HFF-Myc (cell line): Measurements from ENCODE around the gene IL1RAP.

Experiments
- DNase-seq: peaks from one replicate; pipeline ENCODE4 v3.0.0-alpha.2; 2011; ENCODE audit warnings: low read depth; ENCODE audit errors: extremely low read depth
- H3K4me3 ChIP-seq: replicated peaks from 2 replicates; pipeline ENCODE4 v1.5.1; 2011; ENCODE audit warnings: low read depth, mild to moderate bottlenecking, control low read depth, low read length
- TF ChIP-seq, protein P1 (sequence below): IDR thresholded peaks from 2 replicates; pipeline ENCODE4 v1.5.1; 2012; ENCODE audit warnings: mild to moderate bottlenecking, low read depth, low read length, control low read depth; ENCODE audit errors: missing control alignments

Gene IL1RAP

GRCh38 chr3:190619761-190620160 lies 105.9 kb downstream of the IL1RAP start:
- no peak for DNase-seq
- TF ChIP-seq, protein P1, sequence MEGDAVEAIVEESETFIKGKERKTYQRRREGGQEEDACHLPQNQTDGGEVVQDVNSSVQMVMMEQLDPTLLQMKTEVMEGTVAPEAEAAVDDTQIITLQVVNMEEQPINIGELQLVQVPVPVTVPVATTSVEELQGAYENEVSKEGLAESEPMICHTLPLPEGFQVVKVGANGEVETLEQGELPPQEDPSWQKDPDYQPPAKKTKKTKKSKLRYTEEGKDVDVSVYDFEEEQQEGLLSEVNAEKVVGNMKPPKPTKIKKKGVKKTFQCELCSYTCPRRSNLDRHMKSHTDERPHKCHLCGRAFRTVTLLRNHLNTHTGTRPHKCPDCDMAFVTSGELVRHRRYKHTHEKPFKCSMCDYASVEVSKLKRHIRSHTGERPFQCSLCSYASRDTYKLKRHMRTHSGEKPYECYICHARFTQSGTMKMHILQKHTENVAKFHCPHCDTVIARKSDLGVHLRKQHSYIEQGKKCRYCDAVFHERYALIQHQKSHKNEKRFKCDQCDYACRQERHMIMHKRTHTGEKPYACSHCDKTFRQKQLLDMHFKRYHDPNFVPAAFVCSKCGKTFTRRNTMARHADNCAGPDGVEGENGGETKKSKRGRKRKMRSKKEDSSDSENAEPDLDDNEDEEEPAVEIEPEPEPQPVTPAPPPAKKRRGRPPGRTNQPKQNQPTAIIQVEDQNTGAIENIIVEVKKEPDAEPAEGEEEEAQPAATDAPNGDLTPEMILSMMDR, result no peak

GRCh38 chr3:190620886-190621608 lies 107.2 kb downstream of the IL1RAP start:
- H3K4me3 ChIP-seq, result no peak overlapping the region
- DNase-seq, result no peak
- TF ChIP-seq, protein P1, result no peak

More at GRCh38 chr3:190619761-190620160, 105.9 kb downstream of the IL1RAP start:
- H3K4me3 ChIP-seq, result no peak overlapping the region

DNA sequence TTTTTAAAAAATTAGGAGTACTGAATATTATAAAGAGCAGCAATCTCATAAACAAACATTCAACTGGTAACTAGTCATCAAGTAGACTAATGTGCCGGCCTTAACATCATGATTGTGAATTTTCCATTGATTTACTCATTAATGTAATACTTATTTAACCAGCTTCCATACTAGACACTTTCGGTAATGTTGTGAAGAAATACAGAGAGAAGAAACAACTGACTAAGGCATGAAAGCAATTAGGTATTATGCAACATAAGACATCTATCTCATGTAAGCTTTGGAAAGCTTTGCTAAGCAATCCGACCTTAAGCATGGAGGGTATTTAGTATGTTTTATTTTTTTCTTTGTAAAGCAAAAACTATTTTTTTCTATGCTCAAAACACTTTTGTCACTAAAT lies 108.0 kb downstream of the IL1RAP start:
- no peak overlapping the region for H3K4me3 ChIP-seq
- TF ChIP-seq, protein P1, result no peak
- no peak for DNase-seq

DNA sequence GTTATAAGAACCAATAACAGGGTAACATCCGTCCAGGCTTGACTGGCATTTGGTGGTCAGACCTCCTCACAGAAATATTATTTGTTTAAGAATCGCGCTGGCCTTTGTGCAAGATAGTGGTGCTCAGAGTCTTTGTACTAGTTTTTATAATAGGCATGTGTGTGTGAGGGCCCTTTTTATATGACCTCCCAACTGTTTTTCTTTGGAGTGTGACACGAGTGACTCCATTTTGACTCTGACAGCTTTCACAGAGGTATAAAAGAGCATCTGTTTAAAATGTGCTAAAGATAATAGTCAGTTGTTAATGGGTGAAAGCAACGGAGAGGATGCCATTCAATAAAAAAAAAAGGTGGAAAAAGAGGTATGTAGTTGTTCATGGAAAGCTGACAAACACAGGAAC lies 110.4 kb downstream of the IL1RAP start:
- TF ChIP-seq, protein P1, result no peak

DNA sequence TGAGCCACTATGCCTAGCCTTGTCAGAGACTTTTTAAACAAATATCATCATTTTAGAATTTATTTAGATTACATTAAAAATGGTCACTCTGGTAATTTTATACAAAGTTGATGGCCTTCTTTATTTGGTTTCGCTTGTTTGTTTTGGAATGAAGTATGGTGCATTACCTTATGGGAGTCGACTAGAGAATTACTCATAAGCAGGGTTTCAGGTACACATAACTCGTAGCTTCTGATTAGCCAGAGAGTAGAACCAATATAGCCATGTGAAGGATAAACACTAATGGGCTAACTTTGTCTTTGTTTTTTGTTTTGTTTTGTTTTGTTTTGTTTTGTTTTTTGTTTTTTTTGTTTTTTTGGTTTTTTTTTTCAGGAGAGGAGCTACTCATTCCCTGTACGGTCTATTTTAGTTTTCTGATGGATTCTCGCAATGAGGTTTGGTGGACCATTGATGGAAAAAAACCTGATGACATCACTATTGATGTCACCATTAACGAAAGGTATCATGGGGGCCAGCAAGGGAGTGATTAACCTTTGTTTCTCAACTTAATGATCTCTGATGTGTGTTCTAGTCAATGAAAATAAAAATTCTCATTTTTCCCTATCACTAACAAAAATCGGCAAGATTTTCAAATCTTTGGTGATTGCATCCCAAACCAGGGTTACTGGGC lies 113.2 kb downstream of the IL1RAP start:
- TF ChIP-seq, protein P1, result no peak
- no peak overlapping the region for H3K4me3 ChIP-seq
- DNase-seq, result no peak

More for the DNA sequence above, 110.4 kb downstream of the IL1RAP start:
- no peak overlapping the region for H3K4me3 ChIP-seq
- DNase-seq, result no peak

- no peak overlapping the region for H3K4me3 ChIP-seq
- DNase-seq, result no peak
- TF ChIP-seq, protein P1, result no peak
These were observed 115.2 kb downstream of the IL1RAP start for GRCh38 chr3:190629088-190629487.
